GM21825 (cell line): ENCODE results near the gene SMAD2.
"Not testable (repeated sequence)": the region's sequence is repeated elsewhere in the genome, so short reads cannot be mapped to it uniquely, and the experiment has no call there.

Experiments used
- ATAC-seq: cut with Tn5 transposase; IDR thresholded peaks from one replicate; pipeline ENCODE4 v1.9.1; 2021; ENCODE audit warnings: mild to moderate bottlenecking, moderate library complexity; ENCODE audit not compliant: unreplicated experiment

Gene SMAD2

DNA sequence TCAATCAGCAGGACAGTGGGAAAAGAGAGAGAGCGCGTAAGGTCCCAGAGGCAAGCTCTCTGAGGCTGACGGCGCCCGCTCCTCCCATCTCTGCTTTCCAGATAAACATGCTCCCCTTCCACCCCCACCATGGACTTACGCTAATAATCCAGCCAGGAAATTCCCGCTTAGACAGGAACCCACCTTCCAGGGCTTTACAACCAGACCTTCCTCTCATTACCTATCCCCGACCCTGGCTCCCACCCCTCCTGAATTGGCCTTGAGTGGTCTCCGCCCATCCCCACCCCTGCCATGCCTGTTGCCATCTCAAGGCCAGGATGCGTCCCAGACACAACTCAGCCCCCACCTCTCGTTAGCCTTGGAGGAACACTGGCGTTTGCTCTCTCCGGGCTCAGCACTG lies 131.1 kb downstream of the SMAD2 start:
- ATAC-seq = no peak

DNA sequence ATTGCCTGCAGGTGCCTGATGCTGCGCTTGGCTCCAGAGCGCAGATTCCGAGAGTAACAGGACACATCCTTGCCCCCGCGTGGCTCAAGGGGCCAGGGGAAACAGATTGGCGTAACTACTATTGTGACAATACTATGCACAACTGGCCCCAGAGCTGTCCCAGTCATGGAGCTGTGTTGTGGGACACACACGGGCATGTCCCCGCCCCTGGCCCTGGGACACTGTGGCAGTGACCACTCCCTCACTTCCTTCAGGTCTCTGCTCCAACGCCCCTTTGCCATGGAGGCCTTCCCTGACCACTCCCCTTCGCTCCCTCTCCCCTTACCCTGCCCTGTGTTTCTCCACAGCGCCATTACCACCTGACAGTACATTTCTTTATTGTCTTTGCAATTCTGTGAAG lies 132.1 kb downstream of the SMAD2 start:
- no peak for ATAC-seq

DNA sequence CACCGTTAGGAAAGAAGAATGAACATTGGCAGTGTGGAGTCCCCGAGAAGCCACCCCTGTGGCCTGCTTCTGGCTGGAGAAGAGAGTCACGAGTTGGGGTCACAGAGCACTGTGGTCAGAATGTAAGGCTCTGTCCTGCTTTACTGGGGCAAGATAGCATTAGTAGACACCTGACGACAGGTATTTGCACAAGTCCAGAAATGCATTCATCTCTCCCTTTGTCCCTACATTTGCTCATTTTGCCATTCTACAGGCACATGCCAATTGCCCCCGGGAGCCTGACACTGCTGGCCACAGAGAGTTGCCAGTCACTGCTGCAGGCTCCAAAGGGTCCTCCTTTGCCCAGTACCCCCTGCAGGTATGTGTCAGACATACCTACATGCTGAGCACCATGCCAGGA lies 133.3 kb downstream of the SMAD2 start:
- ATAC-seq = no peak

DNA sequence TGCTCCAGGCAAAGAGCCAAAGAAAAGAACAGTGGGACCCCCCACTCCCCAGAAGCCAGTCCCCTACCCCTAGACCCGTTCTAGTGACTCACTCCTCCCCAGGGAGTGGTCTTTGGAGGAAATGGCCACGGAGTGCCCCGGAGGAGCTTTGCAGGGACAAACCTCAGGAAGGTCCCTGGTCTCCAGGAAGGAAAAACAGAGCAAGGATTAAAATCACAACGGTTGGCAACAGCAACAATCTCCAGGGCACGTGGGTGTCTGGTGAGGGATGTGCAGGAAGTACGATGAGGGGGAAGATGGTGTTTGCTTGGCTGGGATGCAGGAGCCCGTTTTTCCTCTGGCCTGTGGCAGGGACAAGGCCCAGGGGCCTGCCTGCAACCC lies 135.0 kb downstream of the SMAD2 start:
- ATAC-seq = no peak

DNA sequence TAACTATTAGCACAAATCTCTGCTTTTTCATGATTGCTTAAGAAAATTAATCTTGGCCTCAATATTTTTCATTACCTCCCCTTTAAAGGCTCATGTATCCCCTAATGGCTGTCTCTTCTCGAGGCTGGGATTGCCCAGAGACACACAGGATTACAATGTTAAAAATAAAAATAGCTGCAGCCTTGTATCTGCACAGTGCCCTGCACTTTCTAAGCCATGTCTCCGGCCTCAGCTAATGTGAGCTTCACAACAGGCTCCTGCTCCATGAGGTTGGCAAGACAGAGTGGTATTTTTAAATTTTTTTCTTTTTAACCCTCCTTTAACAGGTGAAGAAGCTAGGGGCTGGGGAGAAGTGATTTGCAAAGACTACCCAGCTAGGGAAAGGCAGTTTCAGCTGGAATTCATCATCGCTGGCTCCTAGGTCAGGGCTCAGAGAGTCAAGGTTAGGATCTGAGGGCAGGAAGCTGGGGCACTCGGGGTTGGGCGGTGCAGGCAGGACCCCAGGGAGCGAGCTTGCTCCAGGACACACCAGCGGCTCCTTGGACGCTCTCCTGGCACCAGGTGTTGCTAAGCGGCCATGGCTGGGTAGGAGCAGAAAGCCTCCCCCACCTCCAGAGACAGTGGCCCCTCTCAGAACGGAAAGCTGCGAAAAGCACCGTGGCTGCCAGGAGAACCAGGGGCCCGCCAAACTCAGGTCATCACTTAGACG lies 135.6 kb downstream of the SMAD2 start:
- ATAC-seq = no peak

DNA sequence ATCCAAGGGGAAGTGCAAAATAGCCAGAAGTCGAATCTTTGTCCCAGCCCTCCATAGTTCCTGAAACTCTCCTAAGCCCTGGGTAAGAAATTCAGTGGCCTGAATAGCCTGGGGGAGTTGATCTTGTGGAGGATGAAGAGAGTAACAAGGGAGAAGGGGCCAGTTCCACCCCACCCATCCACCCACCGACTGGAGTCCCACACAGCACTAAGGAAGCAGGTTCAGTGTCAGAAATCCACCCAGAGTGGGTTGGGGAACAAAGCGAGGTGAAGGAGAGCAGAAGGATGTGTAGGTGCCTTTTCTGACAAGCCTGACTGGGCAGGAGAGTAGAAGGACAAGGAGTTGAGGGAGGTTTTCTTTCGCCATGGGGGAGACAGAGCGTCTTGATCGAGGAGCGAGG lies 136.8 kb downstream of the SMAD2 start:
- no peak for ATAC-seq

DNA sequence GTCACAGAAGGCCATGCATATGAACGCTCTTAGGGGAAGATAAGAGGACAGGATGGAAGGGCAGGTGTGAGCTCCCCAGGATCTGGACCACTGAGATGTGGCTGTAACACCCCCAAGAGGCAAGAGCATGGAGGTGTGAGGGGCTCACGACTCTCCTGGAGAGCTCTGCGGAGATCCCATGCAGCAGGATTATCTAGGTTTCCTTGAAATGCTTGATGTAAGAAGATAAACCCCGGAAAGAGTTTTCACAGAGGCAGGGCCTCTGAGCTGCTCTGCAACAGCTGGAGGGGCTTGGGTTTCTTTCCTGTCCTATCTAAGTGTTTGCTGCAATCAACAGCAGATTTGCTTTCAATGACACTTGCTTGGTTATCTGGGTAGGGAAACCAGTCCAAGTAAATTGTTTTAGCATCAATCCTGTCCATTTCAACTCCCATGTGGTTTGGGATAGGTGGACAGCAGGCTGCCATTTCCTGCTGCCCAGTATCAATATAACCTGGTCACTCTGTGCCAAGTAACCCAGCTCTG lies 138.9 kb downstream of the SMAD2 start:
- ATAC-seq = no peak

DNA sequence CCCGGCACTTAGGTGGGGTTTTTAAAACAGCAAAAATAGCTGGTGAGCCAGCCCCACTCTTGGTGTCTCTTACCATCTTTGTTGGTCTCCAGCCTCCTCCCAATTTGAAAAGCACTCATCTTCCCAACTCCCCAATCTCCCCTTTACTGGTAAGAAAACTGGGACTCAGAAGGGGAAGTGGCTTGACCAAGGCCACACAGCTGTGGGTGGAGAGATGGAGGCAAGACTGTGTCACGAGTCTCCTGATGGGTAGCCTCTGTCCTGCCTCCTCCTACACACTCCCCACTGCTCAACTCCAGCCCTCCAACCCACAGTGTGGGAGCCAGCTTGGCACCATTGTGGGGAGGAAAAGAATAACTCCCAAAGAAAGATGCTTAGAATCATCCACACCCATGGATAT lies 140.4 kb downstream of the SMAD2 start:
- ATAC-seq = no peak

DNA sequence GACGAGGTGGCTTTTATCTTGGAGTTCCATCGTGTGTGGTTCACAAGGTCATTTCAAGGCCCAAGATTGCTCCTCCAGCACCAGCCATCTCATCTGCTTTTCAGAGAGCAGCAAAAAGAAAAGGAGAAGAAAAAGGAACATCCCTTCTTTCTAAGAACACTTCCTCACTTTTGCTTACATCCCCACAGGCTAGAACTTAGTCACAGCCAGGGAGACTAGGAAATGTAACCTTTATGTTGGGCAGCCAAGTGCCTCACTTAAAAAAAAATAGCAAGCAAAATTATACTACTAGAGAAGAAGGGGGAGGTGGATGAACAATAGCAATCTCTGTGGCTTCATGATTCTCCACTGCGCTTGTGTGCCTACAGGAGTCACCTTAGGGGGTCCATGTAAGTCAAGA lies 141.8 kb downstream of the SMAD2 start:
- ATAC-seq = no peak

DNA sequence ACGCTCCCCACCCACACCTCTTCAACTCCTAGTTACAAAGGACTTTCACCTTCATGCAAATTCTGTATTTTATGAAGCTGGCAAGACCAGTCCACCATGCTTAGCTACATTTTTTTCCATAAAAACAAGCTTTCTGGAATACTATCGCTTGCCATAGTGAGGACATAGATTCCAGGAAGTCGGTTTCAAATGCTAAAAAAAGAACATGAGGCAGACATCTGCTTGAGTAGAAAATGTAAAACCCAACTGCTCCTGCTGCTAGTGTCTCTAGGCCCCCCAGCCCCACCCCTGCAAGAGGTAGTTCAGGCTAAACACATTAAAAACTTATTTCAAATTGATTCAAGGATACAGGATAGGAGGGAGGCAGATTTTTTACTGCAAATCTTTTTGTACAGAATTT lies 148.9 kb downstream of the SMAD2 start:
- no peak for ATAC-seq

DNA sequence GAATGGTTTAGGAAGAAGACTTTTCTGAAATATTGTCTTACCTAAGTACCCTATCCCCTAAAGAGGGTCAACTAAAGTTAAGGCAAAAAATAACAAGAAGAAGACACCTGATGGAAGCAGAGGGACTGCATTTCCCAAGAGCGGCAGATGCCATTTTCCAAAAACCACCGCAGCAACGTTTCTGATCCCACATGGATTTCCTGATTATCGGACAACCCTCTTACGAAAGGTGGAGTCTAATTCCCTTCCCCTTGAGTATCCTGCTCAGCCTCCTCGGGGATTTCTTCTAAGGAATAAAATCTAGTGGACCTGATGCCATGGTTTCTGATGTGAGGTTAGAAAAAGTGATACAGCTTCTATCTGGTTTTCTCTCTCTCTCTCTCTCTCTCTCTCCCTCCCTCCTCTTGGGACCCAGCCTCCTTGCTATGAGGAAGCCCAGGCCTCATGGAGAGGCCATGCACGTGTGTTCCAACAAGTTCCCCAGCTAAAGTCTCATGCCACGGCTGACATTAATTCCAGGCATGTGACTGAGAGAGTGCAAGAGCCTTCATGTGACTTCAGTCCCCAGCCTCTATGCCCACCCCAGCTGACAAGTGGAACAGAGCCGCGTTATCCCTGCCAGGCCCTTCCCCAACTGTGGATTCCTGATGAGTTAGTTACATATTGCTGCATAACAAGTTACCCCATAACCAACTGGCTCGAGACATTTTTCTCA lies 150.3 kb downstream of the SMAD2 start:
- no peak for ATAC-seq

DNA sequence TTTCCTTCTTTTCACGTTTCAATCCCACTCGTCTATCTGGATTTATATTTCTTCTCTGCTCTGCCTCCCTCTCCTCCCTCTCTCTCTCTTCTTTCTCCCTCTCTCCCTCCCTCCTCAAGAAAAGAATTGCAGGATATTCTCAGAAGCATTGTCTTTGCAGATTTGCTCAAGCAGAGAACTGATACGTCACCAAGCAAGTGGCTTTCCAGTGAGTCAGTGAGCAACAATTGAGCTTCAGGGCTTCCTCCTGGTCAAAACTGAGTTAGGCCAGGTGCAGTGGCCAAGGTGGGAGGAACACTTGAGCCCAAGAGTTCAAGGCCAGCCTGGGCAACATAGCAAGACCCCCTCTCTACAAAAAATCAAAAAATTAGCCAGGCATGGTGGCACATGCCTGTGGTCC lies 151.1 kb downstream of the SMAD2 start:
- ATAC-seq = no peak

DNA sequence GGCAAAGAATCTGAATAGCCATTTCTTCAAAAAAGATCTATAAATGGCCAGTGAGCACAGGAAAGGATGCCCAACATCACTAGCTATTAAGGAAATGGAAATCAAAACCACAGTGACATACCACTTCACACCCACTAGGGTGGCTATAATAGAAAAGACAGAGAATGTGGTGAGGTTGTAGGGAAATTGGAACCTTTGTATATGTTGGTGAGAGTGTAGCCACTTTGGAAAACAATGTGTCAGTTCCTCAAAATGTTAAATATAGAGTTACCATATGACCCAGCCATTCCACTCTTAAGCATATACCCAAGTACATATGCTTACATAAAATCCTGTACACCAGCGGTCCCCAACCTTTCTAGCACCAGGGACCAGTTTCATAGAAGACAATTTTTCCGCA lies 152.8 kb downstream of the SMAD2 start:
- no peak for ATAC-seq

DNA sequence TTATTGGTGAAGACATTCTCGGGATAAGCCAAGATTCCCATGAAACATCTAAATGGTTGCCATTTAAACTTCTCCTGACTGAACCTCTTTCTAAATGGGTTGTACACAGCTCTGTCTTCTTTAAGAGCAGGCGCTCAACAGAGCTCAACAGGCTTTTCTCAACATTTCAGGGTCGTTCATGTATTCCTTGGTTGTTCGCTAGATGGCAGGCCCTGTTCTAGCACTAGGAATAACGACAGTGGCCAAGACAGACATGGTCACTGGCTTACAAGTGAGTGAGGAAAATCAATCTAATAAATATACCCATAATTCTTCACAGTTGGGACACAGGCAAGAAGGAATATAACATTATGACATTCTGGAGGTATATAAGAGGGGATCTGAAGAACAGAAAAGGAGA lies 154.5 kb downstream of the SMAD2 start:
- no peak for ATAC-seq

DNA sequence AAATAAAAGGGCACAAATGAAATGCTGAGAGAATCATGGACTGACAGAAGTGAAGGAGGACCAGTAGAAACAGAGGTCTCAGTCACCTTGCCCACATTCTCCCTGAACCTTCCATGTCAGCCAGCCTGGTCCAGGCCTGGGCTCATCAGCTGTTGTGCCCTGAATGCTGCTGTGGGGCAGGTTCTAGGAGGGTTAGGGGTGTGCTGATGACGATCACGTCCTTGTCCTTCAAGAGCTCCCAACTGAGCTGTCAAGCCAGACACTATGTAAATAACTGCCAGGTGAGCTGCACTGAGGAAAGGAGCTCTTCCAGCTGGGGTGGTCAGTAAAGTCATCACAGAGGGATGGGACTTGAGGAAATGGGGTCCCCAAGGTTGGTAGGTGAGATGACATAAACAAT lies 156.5 kb downstream of the SMAD2 start:
- no peak for ATAC-seq

DNA sequence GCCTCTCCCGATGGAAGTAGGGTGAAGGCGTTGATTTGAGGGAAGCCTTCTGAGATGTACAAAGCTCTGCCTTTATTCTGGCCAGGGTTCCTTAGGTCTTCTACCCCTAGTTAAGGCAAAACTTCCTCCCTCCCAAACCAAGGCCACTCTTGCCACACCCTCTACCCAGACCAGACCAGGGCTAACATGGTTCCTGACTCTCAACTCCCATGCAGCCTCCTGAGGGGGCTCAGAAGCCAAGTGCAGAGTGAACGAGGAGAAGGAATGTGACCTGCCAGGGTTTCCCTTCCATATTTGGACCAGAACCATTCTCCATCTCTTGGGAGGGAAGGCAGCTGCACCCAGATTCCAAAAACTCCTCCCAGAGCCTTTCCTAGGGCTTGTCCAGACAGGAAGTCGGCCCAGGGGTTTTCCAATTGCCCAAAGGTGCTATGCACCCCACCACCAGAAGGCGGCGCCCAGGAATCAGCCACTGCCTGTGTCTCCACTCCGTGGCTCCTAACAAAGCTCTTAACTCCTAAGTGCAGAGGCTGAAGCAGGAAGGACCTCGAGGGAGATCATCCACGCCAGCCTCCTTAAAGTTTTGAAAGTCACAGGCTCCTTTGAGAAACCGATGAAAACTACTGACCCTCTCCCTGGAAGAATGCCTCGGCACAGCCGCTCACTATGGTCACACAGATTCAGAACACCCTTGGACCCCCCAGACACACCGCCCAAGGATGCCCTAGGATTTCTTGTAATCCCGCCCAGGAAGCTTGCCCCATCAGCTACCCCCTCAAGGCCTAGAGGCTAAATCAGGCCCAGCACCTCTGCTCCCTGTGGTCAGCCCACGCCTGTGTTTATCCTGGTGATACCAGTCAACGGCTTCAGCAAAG lies 157.8 kb downstream of the SMAD2 start:
- ATAC-seq = no peak

DNA sequence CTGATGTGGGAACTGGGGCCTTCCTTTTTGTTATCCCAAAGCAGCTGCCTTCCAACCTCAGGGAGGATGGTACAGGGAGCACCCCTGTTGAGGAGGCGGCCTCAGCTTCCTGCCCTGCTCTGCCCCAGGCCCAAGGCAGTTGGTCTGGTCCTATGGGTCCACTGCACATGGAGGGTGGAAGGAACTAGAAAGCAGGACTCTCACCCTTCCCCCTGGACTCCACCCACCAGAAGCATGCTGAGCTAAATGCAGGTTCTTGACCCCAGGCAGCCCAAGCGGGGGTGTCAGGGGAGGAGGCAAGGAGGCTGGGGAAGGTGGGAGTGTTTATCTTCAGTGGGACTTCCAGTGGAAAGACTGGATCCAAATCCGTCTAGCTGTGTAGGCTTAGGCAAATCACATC lies 158.5 kb downstream of the SMAD2 start:
- no peak for ATAC-seq

DNA sequence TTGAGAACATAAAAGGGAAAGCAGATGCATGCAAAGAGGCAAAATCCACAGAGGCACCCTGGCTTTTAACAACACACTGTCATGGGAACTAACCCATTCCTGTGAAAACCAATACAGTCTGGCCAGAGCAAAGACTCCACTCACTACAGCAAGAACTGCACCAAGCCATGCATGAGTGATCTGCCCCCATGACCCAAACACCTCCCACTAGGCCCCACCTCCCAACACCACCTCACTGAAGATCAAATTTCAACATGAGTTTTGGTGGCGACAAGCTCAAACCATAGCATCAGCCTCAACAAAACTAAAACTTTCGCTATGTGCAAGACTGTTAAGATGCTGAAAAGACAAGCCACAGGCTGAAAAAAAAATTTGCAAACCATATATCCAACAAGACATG lies 162.8 kb downstream of the SMAD2 start:
- no peak for ATAC-seq

DNA sequence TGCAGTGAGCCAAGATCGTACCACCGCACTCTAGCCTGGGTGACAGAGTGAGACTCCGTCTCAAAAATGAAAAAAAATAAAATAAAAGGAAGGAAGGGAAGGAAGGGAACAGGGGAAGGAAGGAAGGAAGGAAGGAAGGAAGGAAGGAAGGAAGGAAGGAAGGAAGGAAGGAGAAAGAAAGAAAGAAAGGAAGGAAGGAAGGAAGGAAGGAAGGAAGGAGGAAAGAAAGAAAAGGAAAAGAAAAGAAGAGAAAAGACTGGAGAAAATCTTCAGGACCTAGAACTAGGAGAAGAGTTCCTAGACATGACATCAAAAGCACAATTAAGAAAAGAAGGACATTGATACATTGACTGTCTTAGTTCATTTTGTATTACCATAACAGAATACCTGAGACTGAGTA lies 163.3 kb downstream of the SMAD2 start:
- not testable (repeated sequence) for ATAC-seq
